ENCODE data around the gene ITCH.

- TF ChIP-seq CTCF (IDR thresholded peaks at IDR 0.05; ENCODE audit: insufficient read depth, low read length, poor library complexity, severe bottlenecking) (no peak), EZH2phosphoT487 (conservative IDR thresholded peaks at IDR 0.05; ENCODE audit: low read length) (no peak)
These were observed 162.8 kb downstream of the ITCH start for GRCh38 chr20:34525709-34526416.
